ENCODE measurements around the gene FKBP5. TPM values are rescaled to one million over a fixed set of nuclear protein-coding genes. Genes with fewer than 3 reads are reported as not detected.
"Not testable (repeated sequence)": the region's sequence is repeated elsewhere in the genome, so short reads cannot be mapped to it uniquely, and the experiment has no call there.

The FKBP5 gene
- total and polyA plus RNA-seq, 2 donors (not counting 1 experiment from before 2014, with no cell fraction given), result 2.8 to 7.4 TPM

- H2AFZ ChIP-seq (ENCODE audit: insufficient read depth, low read depth, low read length, poor library complexity, severe bottlenecking), result no peak overlapping the region
- peaks cover 5 to 11% of the 10 kb centered on the region in 2 donors for H3K4me1 ChIP-seq (ENCODE audit: control insufficient read depth in 2 of 2, insufficient read depth in 2 of 2, low read length in 2 of 2)
- H3K4me2 ChIP-seq (replicated peaks; ENCODE audit: low read depth, low read length, poor library complexity, severe bottlenecking), result no peak overlapping the region
- Mint-ChIP-seq H3K4me3 (no peak overlapping the region), H3K4me1 (peaks cover 17% of the 10 kb centered on the region), H3K27me3 (no peaks in the 10 kb centered on the region), H3K27ac (no peak overlapping the region), H3K9me3 (ENCODE audit: insufficient read depth) (no peaks in the 10 kb centered on the region)
- H3K27me3 ChIP-seq (replicated peaks in 1 of 4; ENCODE audit: control extremely low read depth in 1 of 4, control insufficient read depth in 3 of 4, insufficient read depth in 4 of 4, low read length in 3 of 4), result no peaks in the 10 kb centered on the region
- WGBS (ENCODE audit: insufficient coverage), result 96% methylated on average over 3 of the region's 9 CpGs
- no peaks in the 10 kb centered on the region for H3K79me2 ChIP-seq (ENCODE audit: control insufficient read depth, insufficient read depth, low read length)
- H3K36me3 ChIP-seq (replicated peaks in 1 of 2; ENCODE audit: control extremely low read depth in 1 of 2, control insufficient read depth in 1 of 2, extremely low read depth in 1 of 2, insufficient read depth in 2 of 2, low read length in 1 of 2), result no peaks in the 10 kb centered on the region
- ATAC-seq (ENCODE audit: low read depth) (no peak), DNase-seq (no peak)
- peaks cover 0 to 3% (median 0%) of the 10 kb centered on the region in 3 donors for H3K9me3 ChIP-seq (ENCODE audit: control extremely low read depth in 1 of 3, control insufficient read depth in 2 of 3, insufficient read depth in 1 of 3, low read length in 2 of 3)
- TF ChIP-seq CTCF (IDR thresholded peaks at IDR 0.05) (no peak), EZH2 (IDR thresholded peaks at IDR 0.05; ENCODE audit: borderline replicate concordance, insufficient read depth, low read depth, low read length, poor library complexity, severe bottlenecking) (no peak)
- CTCF ChIA-PET, result interaction anchor here (0.9 to 1.0 kb wide), 2 partner anchors 30 to 41 kb away, joined by 3 read pairs; no protein-coding TSS in a partner anchor
- POLR2A ChIA-PET, result interaction anchor here (0.8 kb wide), 1 partner anchor 37 kb away, joined by 3 read pairs; no protein-coding TSS in a partner anchor
- H3K4me3 ChIP-seq (ENCODE audit: control extremely low read depth in 1 of 5, extremely low read depth in 1 of 5, insufficient read depth in 1 of 5, low read depth in 2 of 5, low read length in 4 of 5), result no peak overlapping the region
- intact Hi-C loops (cut with micrococcal nuclease), result no loop called here
- no peaks in the 10 kb centered on the region for H4K20me1 ChIP-seq (ENCODE audit: control insufficient read depth, insufficient read depth, low read length, poor library complexity, severe bottlenecking)
- H3K9ac ChIP-seq (ENCODE audit: low read length), result no peak overlapping the region
- no peak overlapping the region for H3K27ac ChIP-seq (ENCODE audit: low read length in 2 of 2)
Observed at GRCh38 chr6:35690484-35690883, 1.8 kb upstream of the FKBP5 start.

DNA sequence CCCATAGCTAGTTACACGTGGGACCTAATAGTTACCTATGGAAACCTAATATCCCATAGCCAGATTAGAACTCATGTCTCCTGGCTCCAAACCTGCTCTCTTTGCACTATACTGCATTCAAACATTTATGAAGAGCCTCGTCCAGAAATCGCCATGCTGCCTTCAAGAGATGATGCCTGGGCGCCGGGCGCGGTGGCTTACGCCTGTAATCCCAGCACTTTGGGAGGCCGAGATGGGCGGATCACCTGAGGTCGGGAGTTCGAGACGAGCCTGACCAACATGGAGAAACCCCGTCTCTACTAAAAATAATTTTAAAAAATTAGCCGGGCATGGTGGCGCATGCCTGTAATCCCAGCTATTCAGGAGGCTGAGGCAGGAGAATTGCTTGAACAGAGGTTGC lies 1.3 kb upstream of the FKBP5 start:
- CTCF ChIA-PET, result interaction anchor here (0.9 to 1.1 kb wide), 3 partner anchors 27 to 105 kb away, joined by 3 to 4 read pairs (median 3); no protein-coding TSS in a partner anchor
- H3K79me2 ChIP-seq (ENCODE audit: control insufficient read depth, insufficient read depth, low read length); POLR2A ChIA-PET; H3K27ac ChIP-seq (ENCODE audit: low read length in 2 of 2); H3K36me3 ChIP-seq (replicated peaks in 1 of 2; ENCODE audit: control extremely low read depth in 1 of 2, control insufficient read depth in 1 of 2, extremely low read depth in 1 of 2, insufficient read depth in 2 of 2, low read length in 1 of 2); H3K4me2 ChIP-seq (replicated peaks; ENCODE audit: low read depth, low read length, poor library complexity, severe bottlenecking); ATAC-seq (ENCODE audit: low read depth); intact Hi-C loops (cut with micrococcal nuclease); DNase-seq; H3K4me3 ChIP-seq (ENCODE audit: control extremely low read depth in 1 of 5, extremely low read depth in 1 of 5, insufficient read depth in 1 of 5, low read depth in 2 of 5, low read length in 4 of 5); H3K27me3 Mint-ChIP-seq; H3K27ac Mint-ChIP-seq; H3K27me3 ChIP-seq (replicated peaks in 1 of 4; ENCODE audit: control extremely low read depth in 1 of 4, control insufficient read depth in 3 of 4, insufficient read depth in 4 of 4, low read length in 3 of 4); H4K20me1 ChIP-seq (ENCODE audit: control insufficient read depth, insufficient read depth, low read length, poor library complexity, severe bottlenecking); H3K9ac ChIP-seq (ENCODE audit: low read length); H3K4me3 Mint-ChIP-seq; H2AFZ ChIP-seq (ENCODE audit: insufficient read depth, low read depth, low read length, poor library complexity, severe bottlenecking); H3K9me3 Mint-ChIP-seq (ENCODE audit: insufficient read depth); H3K9me3 ChIP-seq (ENCODE audit: control extremely low read depth in 1 of 3, control insufficient read depth in 2 of 3, insufficient read depth in 1 of 3, low read length in 2 of 3): not testable (repeated sequence)
- peaks cover 17% of the 10 kb centered on the region for H3K4me1 Mint-ChIP-seq
- peaks cover 5 to 11% of the 10 kb centered on the region in 2 donors for H3K4me1 ChIP-seq (ENCODE audit: control insufficient read depth in 2 of 2, insufficient read depth in 2 of 2, low read length in 2 of 2)
- WGBS (ENCODE audit: insufficient coverage), result 97% methylated on average over 10 of the region's 16 CpGs

Data from B cell (primary cell).